ENCODE results near the gene ZFPM1. TPM values are rescaled to one million over a fixed set of nuclear protein-coding genes. Genes with fewer than 3 reads are reported as not detected.

The ZFPM1 gene
- polyA plus RNA-seq, 1 of the 3 experiments (the other 2 are of a cell fraction) = 1.2 TPM

GRCh38 chr16:88493879-88494278 lies 40.8 kb downstream of the ZFPM1 start:
- TF ChIP-seq USF2 (IDR thresholded peaks at IDR 0.05; ENCODE audit: borderline replicate concordance, low read depth, low read length) (no peak), GABPA (IDR thresholded peaks at IDR 0.05; ENCODE audit: low read depth) (no peak), RFX5 (IDR thresholded peaks at IDR 0.05; ENCODE audit: low read length) (no peak), FOSL2 (IDR thresholded peaks at IDR 0.05; ENCODE audit: borderline replicate concordance, low read depth) (no peak)
- Histone ChIP-seq H2AFZ (ENCODE audit: low read depth) (no peak overlapping the region), H3K27me3 (ENCODE audit: insufficient read depth) (no peaks in the 10 kb centered on the region), H3K79me2 (ENCODE audit: insufficient read depth) (no peaks in the 10 kb centered on the region), H3F3A (replicated peaks; ENCODE audit: insufficient read depth) (no peaks in the 10 kb centered on the region), H4K20me1 (ENCODE audit: insufficient read depth) (peaks cover 3% of the 10 kb centered on the region; the same call in 1 of the 2 replicates), H3K36me3 (replicated peaks in 1 of 2; ENCODE audit: control insufficient read depth in 1 of 2, insufficient read depth in 2 of 2, low read length in 1 of 2) (peaks cover 0 to 4% of the 10 kb centered on the region in 2 experiments), H3K4me2 (no peak overlapping the region), H3K9ac (no peak overlapping the region), H3K9me3 (no peaks in the 10 kb centered on the region), H3K27ac (ENCODE audit: low read depth in 2 of 2, low read length in 1 of 2) (no peak overlapping the region), H3K4me3 (ENCODE audit: low read depth in 2 of 2, low read length in 1 of 2) (no peak overlapping the region), H3K4me1 (ENCODE audit: control insufficient read depth in 1 of 2, insufficient read depth in 2 of 2, low read depth in 1 of 2, low read length in 1 of 2) (peaks cover 0 to 4% of the 10 kb centered on the region in 2 experiments; a peak in 1 of 4 replicates), H3K9me2 (no peaks in the 10 kb centered on the region)
- DNase-seq = no peak
- ChIA-PET CTCF (interaction anchor here (1.2 to 1.4 kb wide), 3 partner anchors 11 to 65 kb away, joined by 3 to 4 read pairs (median 4); no protein-coding TSS in a partner anchor), POLR2A (no interaction called here)
- WGBS (ENCODE audit: low lambda C conversion rate) = 97% methylated on average over 15 of the region's 24 CpGs

- H4K20me1 ChIP-seq (ENCODE audit: insufficient read depth) = peaks cover 3% of the 10 kb centered on the region; the same call in 1 of the 2 replicates
- POLR2A ChIA-PET = no interaction called here
These were observed 41.5 kb downstream of the ZFPM1 start for GRCh38 chr16:88494335-88495154.

More at GRCh38 chr16:88494335-88495154, 41.5 kb downstream of the ZFPM1 start:
- Histone ChIP-seq H3K9ac (no peak overlapping the region), H3K27me3 (ENCODE audit: insufficient read depth) (no peaks in the 10 kb centered on the region), H3K4me2 (no peak overlapping the region), H3K27ac (ENCODE audit: low read depth in 2 of 2, low read length in 1 of 2) (no peak overlapping the region), H3K4me3 (ENCODE audit: low read depth in 2 of 2, low read length in 1 of 2) (no peak overlapping the region), H3K36me3 (replicated peaks in 1 of 2; ENCODE audit: control insufficient read depth in 1 of 2, insufficient read depth in 2 of 2, low read length in 1 of 2) (peaks cover 0 to 2% of the 10 kb centered on the region in 2 experiments), H3K9me3 (no peaks in the 10 kb centered on the region), H3K79me2 (ENCODE audit: insufficient read depth) (no peaks in the 10 kb centered on the region), H3K4me1 (ENCODE audit: control insufficient read depth in 1 of 2, insufficient read depth in 2 of 2, low read depth in 1 of 2, low read length in 1 of 2) (no peaks in the 10 kb centered on the region; a peak in 1 of 4 replicates), H3K9me2 (no peaks in the 10 kb centered on the region), H3F3A (replicated peaks; ENCODE audit: insufficient read depth) (no peaks in the 10 kb centered on the region), H2AFZ (ENCODE audit: low read depth) (no peak overlapping the region)
- CTCF ChIA-PET = interaction anchor here (0.6 to 1.4 kb wide), 6 partner anchors 10 to 132 kb away, joined by 3 to 4 read pairs (median 3); no protein-coding TSS in a partner anchor
- DNase-seq = no peak
- WGBS (ENCODE audit: low lambda C conversion rate) = 95% methylated on average over 30 of the region's 43 CpGs
- TF ChIP-seq SIN3A (IDR thresholded peaks at IDR 0.05; ENCODE audit: borderline replicate concordance, low read depth, low read length) = no peak
- TF ChIP-seq IRF3 (IDR thresholded peaks at IDR 0.05; ENCODE audit: low read depth, low read length) = no peak
- TF ChIP-seq FOXM1 (IDR thresholded peaks at IDR 0.05; ENCODE audit: low read depth) = no peak
- no peak for TF ChIP-seq JUND (IDR thresholded peaks at IDR 0.05)
- no peak for TF ChIP-seq USF2 (IDR thresholded peaks at IDR 0.05; ENCODE audit: borderline replicate concordance, low read depth, low read length)
- no peak for TF ChIP-seq GABPA (IDR thresholded peaks at IDR 0.05; ENCODE audit: low read depth)
- TF ChIP-seq RFX5 (IDR thresholded peaks at IDR 0.05; ENCODE audit: low read length) = no peak
- no peak for TF ChIP-seq REST (IDR thresholded peaks at IDR 0.05; ENCODE audit: low read depth, low read length)
- TF ChIP-seq MAX (IDR thresholded peaks at IDR 0.05; ENCODE audit: low read depth) = no peak
- no peak for TF ChIP-seq PBX3 (IDR thresholded peaks at IDR 0.05)
- TF ChIP-seq CHD2 (IDR thresholded peaks at IDR 0.05; ENCODE audit: low read length, partially characterized antibody) = no peak
- TF ChIP-seq RAD21 (IDR thresholded peaks at IDR 0.05; ENCODE audit: low read length) = no peak
- no peak for TF ChIP-seq CTCF (IDR thresholded peaks at IDR 0.05)

All from SK-N-SH (cell line).